Cortex of kidney (tissue), 1 donor: ENCODE data around the gene CNTN2.

ENCODE experiments used
- DNase-seq: peaks from one replicate; lab custom pipeline; 2025; lab: John Stamatoyannopoulos, UW

CNTN2 gene

DNA sequence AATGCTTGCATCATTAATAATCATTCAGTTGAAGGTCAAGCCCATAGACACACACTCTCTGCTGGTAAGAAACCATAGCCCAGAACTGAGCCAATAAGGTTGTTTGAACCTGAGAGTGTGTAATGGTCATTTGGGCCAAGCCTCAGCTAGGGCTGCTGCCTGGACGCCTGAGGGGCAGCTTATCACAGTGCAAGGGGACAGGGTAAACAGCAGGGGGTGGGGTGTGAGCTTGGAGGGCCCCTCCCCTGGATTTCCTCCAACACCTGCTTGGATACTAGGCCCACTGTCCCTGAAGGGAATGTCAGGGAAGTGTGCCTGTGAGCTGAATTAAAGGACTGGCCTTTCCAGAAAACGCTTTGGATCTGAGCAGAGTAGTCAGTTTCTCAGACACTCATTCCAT lies 24.6 kb upstream of the CNTN2 start:
- no peak for DNase-seq

GRCh38 chr1:205020466-205020865 lies 22.5 kb upstream of the CNTN2 start:
- no peak for DNase-seq

DNA sequence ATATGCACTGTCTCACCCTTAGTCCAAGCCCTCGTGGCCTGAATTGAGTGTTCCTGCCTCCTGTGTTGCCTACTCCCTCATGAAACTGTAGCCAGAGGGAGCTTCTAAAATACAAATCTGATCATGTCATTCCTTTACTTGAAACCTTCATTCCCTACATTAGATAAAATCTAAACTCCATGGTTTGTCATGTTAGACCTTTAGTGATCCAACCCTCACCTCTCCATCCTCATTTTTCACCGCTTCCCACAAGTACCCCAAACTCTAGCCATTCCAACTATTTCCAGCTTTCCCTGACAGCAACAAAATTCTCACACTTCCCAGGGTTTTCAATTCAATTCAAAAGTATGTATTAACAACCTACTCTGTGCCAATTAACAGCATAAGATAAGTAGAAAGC lies 18.3 kb upstream of the CNTN2 start:
- no peak for DNase-seq

GRCh38 chr1:205025239-205025638 lies 17.8 kb upstream of the CNTN2 start:
- no peak for DNase-seq

DNA sequence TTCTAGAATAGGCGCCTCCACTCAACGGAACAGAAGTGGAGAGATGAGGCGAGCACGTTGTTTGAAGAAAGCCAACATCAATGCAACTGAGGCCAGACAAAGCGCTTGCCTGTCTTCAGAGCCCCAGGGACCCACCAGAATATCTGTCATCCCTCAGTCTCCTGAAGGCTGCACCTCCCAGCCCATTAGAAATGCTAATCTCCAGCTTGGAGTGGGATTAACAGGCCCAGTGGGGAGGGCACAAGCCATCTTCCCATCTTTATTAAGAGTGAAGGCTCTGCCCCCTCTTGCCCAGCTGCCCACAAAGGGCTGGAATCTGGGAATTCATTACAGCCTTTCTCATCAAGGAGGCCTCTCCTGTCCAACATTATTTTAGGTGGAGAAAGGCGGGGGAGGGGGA lies 16.8 kb upstream of the CNTN2 start:
- DNase-seq: no peak

GRCh38 chr1:205028390-205028789 lies 14.6 kb upstream of the CNTN2 start:
- no peak for DNase-seq

DNA sequence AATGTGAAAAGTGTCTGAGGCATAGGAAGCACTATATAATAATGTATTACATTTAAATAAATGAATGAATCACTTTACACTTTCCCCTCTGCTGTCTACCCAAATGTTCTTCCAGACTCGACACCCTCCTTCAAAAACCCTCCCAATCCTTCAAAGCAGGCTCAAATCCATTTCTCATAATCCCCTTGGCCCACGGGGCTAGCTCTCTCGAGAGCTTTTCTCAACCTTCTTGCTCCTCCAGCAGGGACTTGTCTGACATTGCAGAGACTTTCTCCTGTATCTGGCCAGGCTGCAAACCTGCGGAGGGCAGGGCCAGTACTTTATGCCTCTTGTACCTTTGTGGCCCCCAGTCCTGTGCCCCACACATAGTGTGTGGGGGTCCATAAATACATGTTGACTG lies 14.1 kb upstream of the CNTN2 start:
- DNase-seq: no peak

GRCh38 chr1:205030241-205030640 lies 12.8 kb upstream of the CNTN2 start:
- DNase-seq: no peak

- no peak for DNase-seq
These were observed 12.1 kb upstream of the CNTN2 start for GRCh38 chr1:205030896-205031295.

DNA sequence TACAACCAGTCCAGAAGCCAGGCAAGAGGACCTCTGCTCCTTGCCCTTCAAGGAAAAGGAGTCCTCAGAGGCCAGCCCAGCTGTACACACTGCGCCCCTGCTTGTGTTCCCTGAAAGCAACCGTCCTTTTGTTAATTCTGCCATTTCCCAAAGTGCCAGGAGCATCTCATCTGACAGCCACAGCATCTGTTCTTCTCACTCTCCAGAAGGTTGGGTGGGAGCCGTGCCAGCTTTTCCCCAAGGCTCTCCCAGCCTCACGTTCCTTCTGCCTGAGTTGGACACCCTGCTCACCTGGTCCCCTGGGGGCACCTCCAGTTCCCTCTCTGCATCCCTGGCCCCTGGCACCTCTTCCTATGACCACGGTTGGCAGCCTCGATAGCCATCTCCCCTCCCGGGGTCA lies 10.5 kb upstream of the CNTN2 start:
- no peak for DNase-seq

GRCh38 chr1:205037539-205037938 lies 5.5 kb upstream of the CNTN2 start:
- DNase-seq: no peak

GRCh38 chr1:205038132-205038786 lies 4.8 kb upstream of the CNTN2 start:
- no peak for DNase-seq

DNA sequence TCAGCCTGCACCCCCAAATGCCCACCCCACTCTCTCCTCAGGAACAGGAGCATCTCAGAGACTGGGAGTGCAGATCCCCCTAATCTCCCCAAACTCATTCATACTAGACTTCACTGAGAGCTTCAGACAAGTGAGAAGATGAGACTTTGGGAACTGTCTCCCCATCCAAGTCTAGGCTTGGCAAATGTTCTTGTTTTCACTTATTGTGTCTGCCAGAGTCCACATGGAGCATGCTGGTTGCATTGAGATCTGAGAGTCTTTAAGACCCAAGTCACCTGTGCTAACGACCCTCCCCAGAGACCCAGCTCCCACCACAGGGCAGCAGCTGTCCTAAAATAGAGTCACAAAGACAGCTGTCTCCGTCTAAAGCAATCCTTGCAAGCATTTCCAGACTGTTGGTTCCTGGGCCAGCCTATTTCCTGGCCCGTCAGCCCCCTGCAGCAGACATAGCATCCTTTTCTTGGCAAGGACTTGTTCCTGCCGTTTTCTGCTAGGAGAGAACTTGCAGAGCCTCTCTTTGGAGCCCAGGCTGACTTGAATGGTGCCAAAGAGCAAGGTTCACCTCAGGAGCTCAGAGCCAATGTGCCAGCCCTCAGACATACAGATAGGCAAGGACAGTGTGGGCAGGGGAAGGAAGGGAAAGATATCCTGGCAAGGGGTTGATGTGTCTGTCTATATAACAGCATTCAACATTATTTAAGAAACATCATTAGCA lies 1.9 kb upstream of the CNTN2 start:
- no peak for DNase-seq

DNA sequence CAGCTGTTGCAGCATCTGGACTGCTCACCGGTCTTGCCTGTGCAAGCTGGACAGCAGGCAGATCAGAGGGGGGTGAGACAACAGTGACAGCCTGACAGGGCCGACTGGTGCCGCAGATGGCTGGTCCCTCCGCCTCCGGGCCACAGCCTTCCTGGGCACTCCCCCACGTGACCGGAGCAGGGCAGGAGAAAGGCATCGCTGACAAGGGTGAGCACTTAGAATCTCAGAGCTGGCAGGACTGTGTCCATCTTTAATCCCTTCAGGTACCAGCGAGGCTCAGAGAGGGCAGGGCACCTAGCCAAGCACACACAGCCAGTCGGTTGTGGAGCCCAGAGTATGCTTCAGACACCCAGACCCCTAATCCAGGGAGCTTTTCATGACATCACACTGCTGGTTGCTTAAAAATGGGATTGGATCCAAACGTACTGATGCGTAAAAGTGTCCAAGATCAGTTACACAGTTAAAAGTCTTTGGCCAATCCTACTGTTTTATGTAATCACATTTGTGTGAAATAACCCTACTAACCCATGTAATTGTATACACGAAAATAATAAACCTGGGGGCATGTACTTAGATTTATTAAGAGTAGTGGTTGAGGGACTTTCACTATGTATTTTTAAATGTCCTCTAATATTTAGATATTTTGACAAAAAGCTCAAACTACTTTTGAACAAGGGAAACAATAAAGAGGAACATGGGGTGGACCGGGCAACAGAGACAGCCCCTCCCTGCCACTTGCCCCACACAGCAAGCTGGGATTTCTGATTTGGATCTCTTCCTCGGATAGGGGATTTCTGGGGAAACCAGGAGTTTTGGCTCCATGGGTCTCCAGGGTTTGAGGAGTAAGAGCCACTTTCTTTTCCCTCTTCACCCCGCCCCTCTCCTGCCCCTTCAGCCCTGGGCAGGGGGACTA lies 758 bp upstream of the CNTN2 start:
- DNase-seq: no peak

GRCh38 chr1:205043866-205044265 lies 854 bp downstream of the CNTN2 start:
- no peak for DNase-seq

DNA sequence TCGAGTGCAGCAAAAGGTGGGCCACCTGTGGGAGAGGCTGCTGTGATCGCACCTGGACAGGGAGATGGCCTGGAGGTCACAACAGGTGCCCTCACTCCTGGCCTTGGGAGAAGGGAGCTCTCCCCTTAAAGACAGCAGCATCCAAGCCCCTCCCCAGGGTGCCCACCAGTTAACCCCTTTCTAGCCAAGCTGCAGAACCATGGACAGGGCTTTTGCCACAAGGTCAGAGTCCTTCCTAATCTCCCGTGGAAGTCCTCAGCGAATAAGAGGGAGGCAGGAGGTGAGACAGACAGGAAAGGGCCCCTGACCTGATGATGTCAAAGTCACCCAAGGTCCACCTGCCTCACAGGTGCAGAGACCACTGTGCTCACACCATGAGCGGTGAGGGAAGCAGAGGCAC lies 1.7 kb downstream of the CNTN2 start:
- no peak for DNase-seq

GRCh38 chr1:205045146-205045545 lies 2.1 kb downstream of the CNTN2 start:
- no peak for DNase-seq

- DNase-seq: no peak
These were observed 3.9 kb downstream of the CNTN2 start for GRCh38 chr1:205046870-205047269.

DNA sequence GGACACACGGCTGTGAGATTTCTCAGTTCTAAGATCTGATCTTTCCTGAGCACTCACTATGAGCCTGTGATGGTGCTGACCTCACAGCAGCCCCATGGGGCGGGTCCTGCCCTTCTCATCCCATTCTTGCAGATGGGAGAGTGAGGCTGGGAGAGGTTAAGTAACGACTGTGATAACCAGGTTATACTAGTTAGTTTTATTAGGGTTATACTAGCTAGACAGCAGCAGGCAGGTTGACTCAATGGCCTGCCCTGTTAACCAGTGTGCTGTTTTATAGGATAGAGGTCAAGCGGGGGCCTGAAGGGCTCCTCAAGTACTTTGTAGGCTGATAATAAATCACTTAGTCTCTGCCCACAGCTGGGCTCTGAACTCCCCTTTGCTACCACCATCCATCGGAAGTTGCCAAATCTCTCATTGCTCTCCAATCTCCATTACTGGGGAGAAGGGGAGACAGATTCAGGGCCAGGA lies 4.8 kb downstream of the CNTN2 start:
- no peak for DNase-seq

DNA sequence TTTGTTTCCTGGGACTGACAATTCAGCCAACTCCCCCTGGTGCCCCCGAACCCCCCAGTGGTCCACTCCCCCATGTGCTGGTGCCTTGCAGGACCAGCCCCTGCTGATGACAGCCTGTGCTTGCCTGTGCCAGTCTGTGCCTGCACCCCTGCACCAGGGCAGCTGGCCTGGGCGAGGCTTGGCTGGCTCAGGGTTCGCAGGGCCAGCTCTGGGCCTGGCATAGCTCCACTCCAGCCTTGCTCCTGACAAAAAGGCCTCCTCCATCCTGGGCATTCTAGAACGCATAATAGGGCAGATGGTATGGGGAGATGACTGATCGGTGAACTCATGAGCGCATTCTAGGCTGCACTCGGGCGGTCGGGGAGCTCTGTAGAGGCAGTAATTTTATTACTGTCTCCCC lies 5.4 kb downstream of the CNTN2 start:
- no peak for DNase-seq

DNA sequence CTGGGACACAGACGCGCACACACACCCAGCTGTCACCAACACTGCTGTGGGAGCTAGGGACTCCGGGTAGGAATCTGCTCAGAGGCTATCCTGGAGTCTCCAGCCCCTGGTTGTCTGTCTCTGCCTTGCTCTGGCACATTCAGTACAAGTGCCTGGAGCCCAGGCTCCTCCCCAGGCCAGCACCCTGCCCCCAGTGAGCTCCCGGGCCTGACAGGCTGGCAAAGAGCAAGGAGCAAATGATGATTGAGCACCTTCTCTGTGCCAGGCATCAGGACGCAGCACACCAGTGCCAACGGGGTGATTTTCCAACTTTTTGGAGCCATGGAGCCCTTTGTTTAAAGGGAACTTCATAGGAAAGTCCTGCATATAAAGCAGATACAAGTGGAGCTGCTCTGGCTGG lies 6.5 kb downstream of the CNTN2 start:
- no peak for DNase-seq

- no peak for DNase-seq
These were observed 9.7 kb downstream of the CNTN2 start for GRCh38 chr1:205052690-205053089.

DNA sequence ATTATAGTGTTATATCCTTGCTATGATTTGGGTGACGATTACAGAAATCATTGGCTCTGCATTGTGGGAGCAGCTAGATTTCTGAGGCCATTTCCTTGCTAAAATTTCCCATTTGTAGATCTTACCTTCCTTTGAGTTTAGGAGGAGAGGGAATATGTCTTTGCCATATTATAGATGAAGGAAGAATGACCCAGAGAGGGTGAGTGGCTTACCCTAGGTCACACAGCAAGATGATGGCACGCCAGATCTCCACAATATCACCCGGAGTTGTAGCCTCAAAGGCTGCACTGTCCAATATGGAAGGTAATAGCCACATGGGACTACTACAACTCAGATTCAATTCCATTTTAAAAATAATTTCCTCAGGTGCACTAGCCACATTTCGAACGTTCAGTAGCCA lies 10.3 kb downstream of the CNTN2 start:
- DNase-seq: no peak
